GM12892 (cell line): ENCODE data around the gene SULT1A2.
"Not testable (repeated sequence)": the region's sequence is repeated elsewhere in the genome, so short reads cannot be mapped to it uniquely, and the experiment has no call there.

Source experiments
- POLR2A ChIP-seq: IDR thresholded peaks from 2 replicates; pipeline ENCODE4 v1.6.1; 2011; ENCODE audit warnings: low read depth, low read length, control low read depth
- POLR2AphosphoS5 ChIP-seq: IDR thresholded peaks from 2 replicates; pipeline ENCODE4 v1.6.1; 2011; ENCODE audit warnings: low read depth, low read length, control low read depth
- TAF1 ChIP-seq: IDR thresholded peaks from 2 replicates; pipeline ENCODE4 v1.6.1; 2011; ENCODE audit warnings: low read depth, mild to moderate bottlenecking, control low read depth, low read length, borderline replicate concordance

GRCh38 chr16:28639959-28640358, 43.1 kb upstream of the SULT1A2 start:
- not testable (repeated sequence) for TF ChIP-seq POLR2AphosphoS5, POLR2A, TAF1
